Stromal cell of bone marrow (primary cell): ENCODE data around the gene MAU2.
"Not testable (repeated sequence)": the region's sequence is repeated elsewhere in the genome, so short reads cannot be mapped to it uniquely, and the experiment has no call there.

Experiments
- DNase-seq: peaks from one replicate; pipeline ENCODE4 v3.0.0-alpha.2; 2012; ENCODE audit warnings: low read depth

Gene MAU2

DNA sequence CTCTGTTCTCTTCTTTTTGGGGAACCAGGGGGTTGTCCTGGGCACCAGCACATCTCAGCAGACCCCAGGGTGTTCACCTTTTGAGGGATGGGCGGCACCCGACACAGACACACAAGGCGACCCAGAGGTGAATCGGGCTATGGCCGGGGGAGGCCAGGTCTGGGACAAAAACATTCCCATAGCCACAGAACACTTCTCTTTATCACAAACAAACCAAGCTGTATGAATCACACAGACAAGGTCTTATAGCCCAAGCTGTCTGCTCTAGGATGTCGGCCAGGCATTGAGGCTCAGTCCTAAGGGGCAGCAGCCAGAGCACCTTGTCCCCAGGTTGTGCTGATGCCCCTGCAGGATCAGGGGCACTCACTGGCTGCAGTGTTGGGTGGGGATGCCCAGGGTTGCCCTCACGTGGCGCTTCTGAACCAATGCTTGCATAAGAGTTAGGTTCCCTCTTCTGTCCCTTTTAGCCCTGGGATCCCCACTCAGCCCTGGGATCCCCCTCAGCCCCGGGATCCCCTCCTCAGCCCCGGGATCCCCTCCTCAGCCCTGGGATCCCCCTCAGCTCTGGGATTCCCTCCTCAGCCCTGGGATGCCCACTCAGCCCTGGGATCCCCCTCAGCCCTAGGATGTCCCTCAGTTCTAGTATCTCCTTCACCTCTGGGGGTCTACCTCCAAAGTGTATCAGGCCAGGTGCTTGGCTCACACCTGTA is 26.9 kb downstream of the MAU2 start:
- no peak for DNase-seq

GRCh38 chr19:19348266-19348665 is 27.6 kb downstream of the MAU2 start:
- no peak for DNase-seq

- DNase-seq: no peak
Observed at GRCh38 chr19:19349365-19349764, 28.7 kb downstream of the MAU2 start.

GRCh38 chr19:19350756-19351155 is 30.1 kb downstream of the MAU2 start:
- DNase-seq: not testable (repeated sequence)

DNA sequence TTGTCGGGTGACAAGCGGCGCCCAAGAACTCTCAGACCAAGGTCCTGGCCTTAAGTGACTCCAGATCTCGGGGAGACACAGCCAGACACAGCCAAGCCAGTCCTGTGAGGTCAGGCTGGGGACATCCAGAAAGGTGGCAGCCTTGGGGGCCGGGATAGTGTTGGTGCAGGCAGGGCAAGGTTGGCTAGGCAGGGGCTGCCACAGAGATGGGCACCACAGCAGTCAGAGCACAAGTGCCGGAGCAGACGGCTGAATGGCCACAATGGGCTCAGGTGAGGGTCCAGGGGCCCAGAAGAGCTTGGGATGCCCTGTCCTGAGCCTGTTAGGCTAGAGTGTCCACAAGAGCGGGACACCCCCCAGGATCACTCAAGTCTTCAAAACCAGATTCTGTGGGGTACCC is 32.2 kb downstream of the MAU2 start:
- no peak for DNase-seq

DNA sequence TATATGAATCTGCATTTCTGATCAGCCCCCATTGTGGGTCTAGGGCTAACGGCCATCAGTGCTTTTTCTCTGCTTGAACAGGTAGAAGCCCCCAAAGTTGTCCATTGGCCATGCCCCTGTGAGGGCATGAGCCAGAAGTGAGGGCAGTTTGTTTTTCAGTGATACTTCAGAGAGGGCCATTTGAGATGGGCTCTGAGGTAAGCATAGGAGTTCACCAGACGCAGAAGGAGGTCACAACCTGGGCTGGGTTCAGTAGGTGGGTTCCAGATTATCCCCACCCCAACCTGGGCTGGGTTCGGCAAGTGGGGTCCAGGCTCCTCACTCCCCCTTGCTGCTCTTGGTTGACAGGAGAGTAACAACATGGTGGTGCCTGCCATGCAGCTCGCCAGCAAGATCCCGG is 33.4 kb downstream of the MAU2 start:
- DNase-seq: no peak

GRCh38 chr19:19354932-19355331 is 34.3 kb downstream of the MAU2 start:
- no peak for DNase-seq

GRCh38 chr19:19355606-19356139 is 35.0 kb downstream of the MAU2 start:
- no peak for DNase-seq

GRCh38 chr19:19356500-19356899 is 35.9 kb downstream of the MAU2 start:
- no peak for DNase-seq

GRCh38 chr19:19356901-19357566 is 36.4 kb downstream of the MAU2 start:
- DNase-seq: no peak

GRCh38 chr19:19361075-19361594 is 40.5 kb downstream of the MAU2 start:
- DNase-seq: peak; percentile 78

DNA sequence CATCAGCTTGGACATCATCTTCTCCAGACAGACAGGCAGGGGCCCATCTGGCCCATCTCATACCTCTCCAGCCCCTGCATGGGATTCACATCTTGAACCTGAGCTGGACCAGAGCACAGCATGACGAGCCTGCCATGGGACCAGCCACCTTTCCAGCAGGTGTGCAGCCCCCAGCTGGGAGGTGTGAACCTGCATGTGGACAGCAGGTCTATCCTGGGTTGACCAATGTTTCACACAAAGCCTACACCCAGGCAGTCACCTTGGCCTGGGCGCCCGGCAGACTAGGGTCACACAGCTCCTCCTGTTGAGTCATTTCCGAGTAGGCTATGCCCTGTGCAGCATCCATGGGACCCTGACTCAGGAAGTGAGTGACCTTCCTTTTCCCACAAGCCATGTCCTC is 41.4 kb downstream of the MAU2 start:
- DNase-seq: no peak

DNA sequence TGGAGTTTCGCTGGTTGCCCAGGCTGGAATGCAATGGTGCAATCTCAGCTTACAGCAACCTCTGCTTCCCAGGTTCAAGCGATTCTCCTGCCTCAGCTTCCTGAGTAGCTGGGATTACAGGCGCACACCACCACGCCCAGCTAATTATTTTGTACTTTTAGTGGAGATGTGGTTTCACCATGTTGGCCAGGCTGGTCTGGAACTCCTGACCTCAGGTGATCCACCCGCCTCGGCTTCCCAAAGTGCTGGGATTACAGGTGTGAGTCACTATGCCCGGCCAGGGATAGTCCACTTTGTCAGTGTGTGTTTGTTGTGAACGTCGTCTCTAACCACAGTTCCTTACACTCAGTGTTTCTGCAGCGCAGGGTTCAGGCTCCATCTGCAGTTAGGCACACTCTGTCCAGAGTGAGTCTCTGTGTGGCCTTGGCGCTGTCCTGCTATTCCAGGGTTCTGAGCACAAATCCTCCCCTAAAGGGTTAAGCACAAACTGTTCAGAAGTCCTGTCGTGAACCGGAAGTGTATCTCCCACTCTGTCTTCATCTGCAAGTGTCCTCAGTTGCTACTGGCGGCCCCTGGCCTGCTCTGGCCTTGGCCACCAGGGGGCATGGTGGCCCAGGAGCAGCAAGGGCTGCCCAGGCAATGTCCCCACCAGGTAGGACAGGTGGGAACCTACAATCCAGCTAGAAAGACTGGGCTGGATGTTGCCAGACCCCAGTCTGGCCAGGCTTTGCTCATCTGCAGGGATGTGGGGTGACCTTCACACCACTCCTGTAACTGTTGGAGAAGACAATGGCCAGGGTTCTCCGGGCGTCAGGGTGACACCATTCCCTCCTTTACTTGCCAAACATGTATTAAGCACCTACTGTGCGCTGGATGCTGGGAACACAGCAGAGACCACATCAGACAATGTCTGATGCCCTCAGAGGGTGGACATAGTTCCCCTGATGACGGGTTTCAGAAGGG is 46.1 kb downstream of the MAU2 start:
- no peak for DNase-seq

DNA sequence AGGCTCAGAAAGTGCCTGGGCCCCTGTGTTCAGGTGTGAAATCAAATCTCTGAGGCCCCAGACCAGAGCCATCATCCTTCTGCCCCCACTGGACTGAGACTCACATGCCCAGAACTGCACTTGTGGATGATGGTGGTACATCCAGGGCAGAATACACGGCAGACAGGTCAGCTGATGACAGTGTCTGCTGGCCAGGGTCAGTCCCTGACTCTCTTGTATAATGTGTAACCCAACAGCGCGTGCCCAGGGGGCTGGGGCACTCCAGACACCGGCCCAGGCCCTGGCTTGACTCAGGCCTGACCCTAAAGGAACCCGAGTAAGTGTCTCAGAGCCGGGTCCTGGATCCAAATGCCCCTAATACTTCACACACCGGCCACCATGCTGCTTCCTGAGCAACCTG is 47.5 kb downstream of the MAU2 start:
- DNase-seq: no peak

DNA sequence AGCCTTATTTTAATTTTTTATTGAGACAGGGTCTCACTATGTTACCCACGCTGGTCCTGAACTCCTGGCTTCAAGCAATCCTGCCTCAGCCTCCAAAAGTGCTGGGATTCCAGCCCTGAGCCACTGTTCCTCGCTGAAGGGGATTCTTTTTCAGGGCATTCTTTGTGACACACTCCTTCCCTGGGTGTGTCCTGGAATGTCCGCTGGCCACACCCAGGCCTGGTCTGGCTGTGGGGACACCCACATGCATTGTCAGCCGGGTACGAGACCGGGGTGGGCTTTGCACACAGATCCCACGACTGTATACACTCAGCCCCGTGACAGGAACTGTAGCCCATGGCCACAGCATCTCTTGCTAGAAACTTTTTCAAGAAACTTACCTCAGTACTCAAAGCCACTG is 50.4 kb downstream of the MAU2 start:
- DNase-seq: no peak

GRCh38 chr19:19372656-19373416 is 52.2 kb downstream of the MAU2 start:
- no peak for DNase-seq

DNA sequence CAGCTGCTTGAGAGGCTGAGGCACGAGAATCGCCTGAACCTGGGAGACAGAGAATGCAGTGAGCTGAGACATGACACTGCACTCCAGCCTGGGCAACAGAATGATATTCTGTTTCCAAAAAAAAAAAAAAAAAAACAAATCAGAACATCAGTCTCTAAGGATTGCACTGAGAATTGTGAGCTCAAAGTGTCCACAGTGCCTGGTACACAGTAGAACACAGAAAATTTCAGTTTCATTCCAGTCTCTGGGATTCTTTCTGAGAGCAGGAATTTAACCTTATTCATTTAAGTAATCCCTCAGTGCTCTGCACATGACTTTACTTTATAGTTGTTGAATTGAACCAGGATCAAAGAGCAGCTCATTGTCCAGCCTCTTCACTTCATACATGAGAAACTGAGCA is 58.9 kb downstream of the MAU2 start:
- DNase-seq: no peak

- DNase-seq: not testable (repeated sequence)
Observed at GRCh38 chr19:19380316-19380715, 59.7 kb downstream of the MAU2 start.

- DNase-seq: no peak
Observed at GRCh38 chr19:19381007-19381926, 60.6 kb downstream of the MAU2 start.

- no peak for DNase-seq
Observed at GRCh38 chr19:19382118-19382517, 61.5 kb downstream of the MAU2 start.
